Measurements from ENCODE around the gene NUTF2.

- TF ChIP-seq CTCF (IDR thresholded peaks at IDR 0.05 in 2 of 3, conservative IDR thresholded peaks at IDR 0.05 in 1 of 3; ENCODE audit: control insufficient read depth in 2 of 3, extremely low read depth in 1 of 3, insufficient read depth in 1 of 3, low read depth in 3 of 3, low read length in 3 of 3) (no peak), POLR2A (IDR thresholded peaks at IDR 0.05; ENCODE audit: low read depth, low read length) (no peak), PBX3 (IDR thresholded peaks at IDR 0.05; ENCODE audit: insufficient replicate concordance, low read depth, low read length) (no peak), POLR2AphosphoS5 (IDR thresholded peaks at IDR 0.05; ENCODE audit: low read length) (no peak), IRF3 (IDR thresholded peaks at IDR 0.05) (no peak), TCF12 (IDR thresholded peaks at IDR 0.05; ENCODE audit: low read depth, low read length) (no peak), CBX3 (IDR thresholded peaks at IDR 0.05; ENCODE audit: borderline replicate concordance, low read depth) (no peak)
These were observed 36.6 kb downstream of the NUTF2 start for GRCh38 chr16:67883146-67883871.

Measured in GM12878 (cell line).